ENCODE measurements around the gene PPP1R7. TPM values are rescaled to one million over a fixed set of nuclear protein-coding genes. Genes with fewer than 3 reads are reported as not detected.
"Not testable (repeated sequence)": the region's sequence is repeated elsewhere in the genome, so short reads cannot be mapped to it uniquely, and the experiment has no call there.

The PPP1R7 gene
- total RNA-seq, 1 donor from 2014 or later: 57.7 TPM

- no peak for DNase-seq (ENCODE audit: low read depth in 2 of 2)
These were observed 40.8 kb downstream of the PPP1R7 start for GRCh38 chr2:241191081-241191480.

- no peak for DNase-seq (ENCODE audit: low read depth in 2 of 2)
These were observed 43.0 kb downstream of the PPP1R7 start for GRCh38 chr2:241193271-241193670.

- no peak for DNase-seq (ENCODE audit: low read depth in 2 of 2)
These were observed 44.5 kb downstream of the PPP1R7 start for GRCh38 chr2:241194811-241195210.

GRCh38 chr2:241195506-241196130, 45.4 kb downstream of the PPP1R7 start:
- DNase-seq (ENCODE audit: low read depth in 2 of 2): no peak

GRCh38 chr2:241197246-241197645, 47.0 kb downstream of the PPP1R7 start:
- DNase-seq (ENCODE audit: low read depth in 2 of 2): not testable (repeated sequence)

- DNase-seq (ENCODE audit: low read depth in 2 of 2): no peak
These were observed 47.7 kb downstream of the PPP1R7 start for GRCh38 chr2:241197947-241198346.

- no peak for DNase-seq (ENCODE audit: low read depth in 2 of 2)
These were observed 48.4 kb downstream of the PPP1R7 start for GRCh38 chr2:241198381-241199279.

- DNase-seq (ENCODE audit: low read depth in 2 of 2): no peak
These were observed 49.0 kb downstream of the PPP1R7 start for GRCh38 chr2:241199286-241199685.

- DNase-seq (ENCODE audit: low read depth in 2 of 2): no peak
These were observed 49.9 kb downstream of the PPP1R7 start for GRCh38 chr2:241199897-241200821.

GRCh38 chr2:241200822-241201395, 50.6 kb downstream of the PPP1R7 start:
- DNase-seq (ENCODE audit: low read depth in 2 of 2): no peak

GRCh38 chr2:241201445-241202267, 51.4 kb downstream of the PPP1R7 start:
- DNase-seq (ENCODE audit: low read depth in 2 of 2): no peak

- DNase-seq (ENCODE audit: low read depth in 2 of 2): no peak
These were observed 52.0 kb downstream of the PPP1R7 start for GRCh38 chr2:241202268-241202585.

GRCh38 chr2:241202681-241203080, 52.4 kb downstream of the PPP1R7 start:
- no peak for DNase-seq (ENCODE audit: low read depth in 2 of 2)

- no peak for DNase-seq (ENCODE audit: low read depth in 2 of 2)
These were observed 53.1 kb downstream of the PPP1R7 start for GRCh38 chr2:241203218-241204009.

- DNase-seq (ENCODE audit: low read depth in 2 of 2): no peak
These were observed 53.7 kb downstream of the PPP1R7 start for GRCh38 chr2:241204010-241204384.

GRCh38 chr2:241204490-241204889, 54.2 kb downstream of the PPP1R7 start:
- DNase-seq (ENCODE audit: low read depth in 2 of 2): no peak

- no peak for DNase-seq (ENCODE audit: low read depth in 2 of 2)
These were observed 54.8 kb downstream of the PPP1R7 start for GRCh38 chr2:241205086-241205485.

GRCh38 chr2:241207151-241207550, 56.9 kb downstream of the PPP1R7 start:
- DNase-seq (ENCODE audit: low read depth in 2 of 2): no peak

- DNase-seq (ENCODE audit: low read depth in 2 of 2): no peak
These were observed 57.4 kb downstream of the PPP1R7 start for GRCh38 chr2:241207641-241208040.

- no peak for DNase-seq (ENCODE audit: low read depth in 2 of 2)
These were observed 57.8 kb downstream of the PPP1R7 start for GRCh38 chr2:241208058-241208457.

All from lung microvascular endothelial cell (primary cell).